GM12892 (cell line): ENCODE measurements around the gene THRB.

Experiments used
- POLR2A ChIP-seq: IDR thresholded peaks from 2 replicates; pipeline ENCODE4 v1.6.1; 2011; ENCODE audit warnings: low read depth, low read length, control low read depth
- POLR2AphosphoS5 ChIP-seq: IDR thresholded peaks from 2 replicates; pipeline ENCODE4 v1.6.1; 2011; ENCODE audit warnings: low read depth, low read length, control low read depth

GRCh38 chr3:24133942-24134341 lies 360.7 kb downstream of the THRB start:
- TF ChIP-seq POLR2A, result no peak
- TF ChIP-seq POLR2AphosphoS5, result no peak
